HepG2 (cell line): ENCODE data around the gene ZNF345. TPM values are rescaled to one million over a fixed set of nuclear protein-coding genes. Genes with fewer than 3 reads are reported as not detected.

Source experiments
- CREBL2 ChIP-seq: sonication (generic); formaldehyde crosslinking; IDR thresholded peaks from 2 replicates; pipeline ENCODE4 v1.8.1; 2023; ENCODE audit warnings: missing genetic modification reagents, mild to moderate bottlenecking, borderline replicate concordance
- EHMT2 ChIP-seq: fragments of 200-600 bp; sonication (generic); IDR thresholded peaks from 2 replicates; pipeline ENCODE4 v1.7.0; 2017; ENCODE audit warnings: antibody characterized with exemption, low read depth, low read length, borderline replicate concordance
- NCOA2 ChIP-seq: sonication (generic); formaldehyde crosslinking; IDR thresholded peaks from 2 replicates; pipeline ENCODE4 v1.8.0; 2022; ENCODE audit warnings: inconsistent platforms
- TAF1 ChIP-seq: sonication (generic); formaldehyde crosslinking; IDR thresholded peaks from 2 replicates; pipeline ENCODE4 v1.4.0; 2020; ENCODE audit warnings: missing genetic modification reagents
- YEATS2 ChIP-seq: sonication (generic); formaldehyde crosslinking; IDR thresholded peaks from 2 replicates; pipeline ENCODE4 v1.4.0; 2020; ENCODE audit warnings: missing genetic modification reagents, borderline replicate concordance
- ZNF407 ChIP-seq: sonication (generic); formaldehyde crosslinking; IDR thresholded peaks from one replicate; pipeline ENCODE4 v1.5.1; 2020; ENCODE audit warnings: mild to moderate bottlenecking, missing genetic modification reagents; ENCODE audit errors: not compliant biosample characterization
- ZNF556 ChIP-seq: sonication (generic); formaldehyde crosslinking; IDR thresholded peaks from 2 replicates; pipeline ENCODE4 v1.4.0; 2020; ENCODE audit warnings: mild to moderate bottlenecking, missing genetic modification reagents, borderline replicate concordance
- ZNF609 ChIP-seq: sonication (generic); formaldehyde crosslinking; IDR thresholded peaks from 2 replicates; pipeline ENCODE4 v1.4.0; 2020; ENCODE audit warnings: mild to moderate bottlenecking, missing genetic modification reagents, borderline replicate concordance
- polyA plus RNA-seq, 8 experiments: library from polyadenylated mRNA; depleted of rRNA in 3 of 8; stranded (reverse) in 7 of 8; unstranded in 1 of 8; fragments of >200 nt; fragmentation: Illumina TruSeq in 4 of 8; extraction: Trizol in 4 of 8; gene quantifications; 2 replicates each; pipeline versions ENCODE4 v1.2.1 to v1.2.3, GENCODE V29; 2011 to 2016; ENCODE audit warnings: low read depth in 4 of 8, missing spikeins in 1 of 8, mixed read lengths in 1 of 8; ENCODE audit not compliant: insufficient read depth in 1 of 8
- total RNA-seq, 5 experiments: library from RNA; depleted of rRNA; stranded (reverse); fragments of >200 nt; fragmentation: Illumina TruSeq; extraction: Trizol; gene quantifications; 2 replicates each; pipeline ENCODE4 v1.2.3, GENCODE V29; 2016; ENCODE audit warnings: low read depth in 1 of 5

ZNF345 gene
- total and polyA plus RNA-seq, 2 of the 13 experiments (the other 11 are each of a cell fraction or from before 2014, with no cell fraction given) = 2.6 to 2.9 TPM

GRCh38 chr19:36850559-36851442, at the start of gene ZNF345 (continued):
- TF ChIP-seq ZNF407 (no peak), ZNF556 (CRISPR knock-in tag) (0 out of 2 replicates have a peak, but pooled peaks have one; percentile 63), ZNF609 (peak; percentile 32; the same call in 1 of the 2 replicates), NCOA2 (CRISPR knock-in tag) (0 out of 2 replicates have a peak, but pooled peaks have one; percentile 2), CREBL2 (CRISPR knock-in tag) (no peak), EHMT2 (no peak), TAF1 (CRISPR knock-in tag) (peak; percentile 50; the same call in 1 of the 2 replicates), YEATS2 (CRISPR knock-in tag) (peak; percentile 30; the same call in 1 of the 2 replicates)
